Astrocyte (in vitro differentiated cells and primary cell): ENCODE results near the gene LPAR2. TPM values are rescaled to one million over a fixed set of nuclear protein-coding genes. Genes with fewer than 3 reads are reported as not detected.

Experiments used
- DNase-seq: peaks from one replicate; pipeline ENCODE4 v3.0.0-alpha.2; 2010; ENCODE audit warnings: low read depth
- FAIRE-seq: peaks from 2 replicates; lab custom pipeline; 2011; peaks lifted over from hg19 to GRCh38; lab: Jason Lieb, UNC
- H2AFZ ChIP-seq: 2 replicates; pipeline ENCODE4 v1.6.0; 2012; ENCODE audit warnings: low read depth, low read length, inconsistent platforms
- H3K27ac ChIP-seq: 2 replicates; pipeline ENCODE4 v1.5.1; 2011; ENCODE audit warnings: low read depth, low read length, inconsistent platforms
- H3K27me3 ChIP-seq: 2 replicates; pipeline ENCODE4 v1.6.0; 2011; ENCODE audit warnings: low read length, inconsistent platforms; ENCODE audit not compliant: insufficient read depth
- H3K36me3 ChIP-seq: 2 replicates; pipeline ENCODE4 v1.5.1; 2011; ENCODE audit warnings: low read length, inconsistent platforms; ENCODE audit not compliant: insufficient read depth
- H3K4me1 ChIP-seq: 2 replicates; pipeline ENCODE4 v1.5.1; 2011; ENCODE audit warnings: low read length, inconsistent platforms; ENCODE audit not compliant: insufficient read depth
- H3K4me2 ChIP-seq: 2 replicates; pipeline ENCODE4 v1.6.0; 2012; ENCODE audit warnings: low read length, inconsistent platforms
- H3K4me3 ChIP-seq: 2 replicates; pipeline ENCODE4 v1.5.1; 2011; ENCODE audit warnings: low read depth, mild to moderate bottlenecking, low read length, inconsistent platforms; ENCODE audit not compliant: insufficient read depth
- H3K79me2 ChIP-seq: 2 replicates; pipeline ENCODE4 v1.6.0; 2012; ENCODE audit warnings: mild to moderate bottlenecking, low read length, inconsistent platforms; ENCODE audit not compliant: insufficient read depth
- H3K9ac ChIP-seq: 2 replicates; pipeline ENCODE4 v1.6.0; 2012; ENCODE audit warnings: mild to moderate bottlenecking, low read length, inconsistent platforms
- H3K9me3 ChIP-seq: 2 replicates; pipeline ENCODE4 v1.5.1; 2012; ENCODE audit warnings: low read depth, mild to moderate bottlenecking, low read length, inconsistent platforms; ENCODE audit not compliant: insufficient read depth
- H4K20me1 ChIP-seq: 2 replicates; pipeline ENCODE4 v1.6.0; 2012; ENCODE audit warnings: low read length, inconsistent platforms; ENCODE audit not compliant: insufficient read depth
- H3K27ac Mint-ChIP-seq: one replicate; pipeline ENCODE4 v1.8.0; 2021; ENCODE audit warnings: mild to moderate bottlenecking, mixed read lengths; ENCODE audit not compliant: unreplicated experiment
- H3K27me3 Mint-ChIP-seq: one replicate; pipeline ENCODE4 v1.8.0; 2021; ENCODE audit warnings: low read depth, mixed read lengths; ENCODE audit not compliant: unreplicated experiment
- H3K36me3 Mint-ChIP-seq: one replicate; pipeline ENCODE4 v1.8.0; 2021; ENCODE audit warnings: low read depth, mixed read lengths; ENCODE audit not compliant: unreplicated experiment
- H3K4me1 Mint-ChIP-seq: one replicate; pipeline ENCODE4 v1.8.0; 2021; ENCODE audit warnings: low read depth, mixed read lengths; ENCODE audit not compliant: unreplicated experiment
- H3K4me3 Mint-ChIP-seq: one replicate; pipeline ENCODE4 v1.8.0; 2021; ENCODE audit warnings: mild to moderate bottlenecking, moderate library complexity, mixed read lengths; ENCODE audit not compliant: unreplicated experiment
- H3K9me3 Mint-ChIP-seq: one replicate; pipeline ENCODE4 v1.8.0; 2021; ENCODE audit warnings: mild to moderate bottlenecking, mixed read lengths; ENCODE audit not compliant: unreplicated experiment
- EZH2 ChIP-seq: IDR thresholded peaks from 2 replicates; pipeline ENCODE4 v1.6.1; 2012; ENCODE audit warnings: mild to moderate bottlenecking, low read length, inconsistent platforms; ENCODE audit not compliant: insufficient read depth
- total RNA-seq: library from RNA; stranded (reverse); gene quantifications from 2 replicates; pipeline ENCODE4 v1.2.1, GENCODE V29; 2021
- TF ChIP-seq, protein P1 (sequence below): IDR thresholded peaks from 2 replicates; pipeline ENCODE4 v1.5.1; 2011; ENCODE audit warnings: low read depth, mild to moderate bottlenecking, inconsistent platforms, low read length, moderate library complexity; ENCODE audit not compliant: insufficient read depth

LPAR2 gene
- total RNA-seq, 1 donor from 2014 or later: 20.1 TPM

DNA sequence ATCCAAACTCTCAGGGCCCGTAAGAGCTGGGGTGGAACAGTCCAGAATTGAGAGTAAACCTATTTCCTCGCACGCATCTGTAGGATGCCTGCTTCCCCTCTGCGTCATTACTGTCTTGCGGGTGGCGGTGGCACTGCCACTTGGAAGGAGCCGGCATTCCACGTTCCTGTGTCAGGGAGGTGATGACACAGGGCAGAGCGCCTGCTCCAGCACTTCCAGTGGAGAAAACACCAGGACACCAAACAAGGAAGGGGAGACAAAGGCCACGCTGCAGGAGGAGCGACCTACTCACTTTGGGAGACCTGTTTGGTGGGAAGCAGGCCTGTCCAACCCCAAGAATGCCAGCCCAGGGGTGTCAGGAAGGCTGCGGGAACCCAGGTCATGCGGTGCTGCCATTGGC is 46.6 kb downstream of the LPAR2 start:
- Histone ChIP-seq H3K9ac (no peak overlapping the region), H3K79me2 (no peaks in the 10 kb centered on the region), H3K27ac (no peak overlapping the region), H3K4me3 (no peak overlapping the region), H3K36me3 (no peaks in the 10 kb centered on the region), H4K20me1 (no peaks in the 10 kb centered on the region), H3K27me3 (no peaks in the 10 kb centered on the region), H2AFZ (no peak overlapping the region), H3K4me2 (no peak overlapping the region), H3K9me3 (no peaks in the 10 kb centered on the region), H3K4me1 (no peaks in the 10 kb centered on the region)
- Mint-ChIP-seq H3K36me3 (no peaks in the 10 kb centered on the region), H3K27ac (no peak overlapping the region), H3K9me3 (no peaks in the 10 kb centered on the region), H3K27me3 (peaks cover 9% of the 10 kb centered on the region), H3K4me1 (no peaks in the 10 kb centered on the region), H3K4me3 (no peak overlapping the region)
- FAIRE-seq (no peak), DNase-seq (no peak)
- TF ChIP-seq, protein P1, sequence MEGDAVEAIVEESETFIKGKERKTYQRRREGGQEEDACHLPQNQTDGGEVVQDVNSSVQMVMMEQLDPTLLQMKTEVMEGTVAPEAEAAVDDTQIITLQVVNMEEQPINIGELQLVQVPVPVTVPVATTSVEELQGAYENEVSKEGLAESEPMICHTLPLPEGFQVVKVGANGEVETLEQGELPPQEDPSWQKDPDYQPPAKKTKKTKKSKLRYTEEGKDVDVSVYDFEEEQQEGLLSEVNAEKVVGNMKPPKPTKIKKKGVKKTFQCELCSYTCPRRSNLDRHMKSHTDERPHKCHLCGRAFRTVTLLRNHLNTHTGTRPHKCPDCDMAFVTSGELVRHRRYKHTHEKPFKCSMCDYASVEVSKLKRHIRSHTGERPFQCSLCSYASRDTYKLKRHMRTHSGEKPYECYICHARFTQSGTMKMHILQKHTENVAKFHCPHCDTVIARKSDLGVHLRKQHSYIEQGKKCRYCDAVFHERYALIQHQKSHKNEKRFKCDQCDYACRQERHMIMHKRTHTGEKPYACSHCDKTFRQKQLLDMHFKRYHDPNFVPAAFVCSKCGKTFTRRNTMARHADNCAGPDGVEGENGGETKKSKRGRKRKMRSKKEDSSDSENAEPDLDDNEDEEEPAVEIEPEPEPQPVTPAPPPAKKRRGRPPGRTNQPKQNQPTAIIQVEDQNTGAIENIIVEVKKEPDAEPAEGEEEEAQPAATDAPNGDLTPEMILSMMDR: no peak
- no peak for TF ChIP-seq EZH2

DNA sequence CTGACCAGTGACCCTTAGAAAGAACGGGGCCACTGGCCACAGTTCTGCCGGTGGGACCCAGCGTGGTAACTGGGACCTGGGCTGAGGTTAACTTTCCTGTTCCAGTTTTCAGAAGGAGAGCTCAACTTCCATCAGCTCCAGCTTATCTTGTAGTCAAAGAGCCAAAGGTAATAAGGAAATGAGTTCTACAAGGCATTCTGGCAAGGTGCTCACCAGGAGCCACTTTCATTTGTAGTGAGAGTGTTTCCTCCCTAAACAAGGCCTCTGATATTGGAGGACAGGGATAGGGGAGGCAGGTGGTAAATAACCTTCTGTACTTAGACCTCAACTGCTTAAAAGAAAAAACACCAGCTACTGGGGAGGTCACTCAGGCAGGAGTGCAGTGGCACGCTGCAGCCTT is 47.6 kb downstream of the LPAR2 start:
- H3K36me3 Mint-ChIP-seq: no peaks in the 10 kb centered on the region
- TF ChIP-seq EZH2: no peak
- TF ChIP-seq, protein P1: no peak
- no peak overlapping the region for H2AFZ ChIP-seq
- no peaks in the 10 kb centered on the region for H3K27me3 ChIP-seq
- no peak overlapping the region for H3K27ac Mint-ChIP-seq
- no peaks in the 10 kb centered on the region for H3K36me3 ChIP-seq
- H3K27ac ChIP-seq: no peak overlapping the region
- peaks cover 11% of the 10 kb centered on the region for H3K27me3 Mint-ChIP-seq
- H3K4me1 Mint-ChIP-seq: no peaks in the 10 kb centered on the region
- H3K79me2 ChIP-seq: no peaks in the 10 kb centered on the region
- no peaks in the 10 kb centered on the region for H3K4me1 ChIP-seq
- H4K20me1 ChIP-seq: no peaks in the 10 kb centered on the region
- FAIRE-seq (no peak), DNase-seq (no peak)
- no peak overlapping the region for H3K9ac ChIP-seq
- no peak overlapping the region for H3K4me2 ChIP-seq
- H3K9me3 Mint-ChIP-seq: no peaks in the 10 kb centered on the region
- H3K9me3 ChIP-seq: no peaks in the 10 kb centered on the region
- no peak overlapping the region for H3K4me3 ChIP-seq
- no peak overlapping the region for H3K4me3 Mint-ChIP-seq

DNA sequence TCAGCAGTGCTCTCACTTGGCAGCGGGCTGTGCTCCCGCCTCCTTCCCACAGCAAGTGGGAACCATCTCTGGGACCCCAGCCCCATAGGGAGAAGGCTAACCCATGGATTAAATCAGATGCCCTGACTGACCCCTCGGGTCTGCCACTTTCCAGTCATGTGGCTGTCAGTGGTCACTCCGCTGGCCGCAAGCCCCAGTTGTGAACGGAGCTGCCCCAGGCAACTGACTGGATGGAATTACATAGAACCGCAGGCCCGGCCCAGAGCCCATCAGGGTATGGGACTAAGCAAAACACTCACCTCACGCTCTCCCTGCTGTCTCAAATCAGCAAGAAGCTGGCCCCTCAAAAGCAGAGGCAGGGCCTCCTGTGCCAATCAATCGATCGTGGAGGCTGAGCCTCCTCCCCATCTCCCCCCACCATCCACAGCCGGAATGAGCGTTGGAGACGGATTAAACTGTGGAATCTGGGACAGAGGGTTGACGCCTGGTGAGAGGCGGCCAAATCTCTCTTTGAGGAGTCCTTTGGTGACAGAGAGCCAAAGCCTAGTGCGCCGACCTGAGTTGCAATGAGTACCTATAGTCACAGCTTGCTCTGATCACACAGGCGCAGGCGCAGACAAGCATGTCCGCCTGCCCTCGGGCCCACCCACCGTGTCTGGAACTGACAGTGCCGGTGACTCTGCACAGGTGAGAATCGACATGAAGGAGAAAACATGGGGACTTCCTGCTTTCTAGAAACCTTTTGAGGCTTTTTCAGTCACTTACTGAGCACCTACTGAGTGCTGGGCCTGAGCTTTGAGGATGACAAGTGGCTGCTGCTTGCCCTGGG is 48.3 kb downstream of the LPAR2 start:
- Histone ChIP-seq H3K9me3 (no peaks in the 10 kb centered on the region), H2AFZ (no peak overlapping the region), H3K27me3 (no peaks in the 10 kb centered on the region), H3K4me3 (no peak overlapping the region), H3K4me1 (no peaks in the 10 kb centered on the region), H3K79me2 (no peaks in the 10 kb centered on the region), H3K27ac (no peak overlapping the region), H4K20me1 (no peaks in the 10 kb centered on the region), H3K4me2 (no peak overlapping the region), H3K36me3 (no peaks in the 10 kb centered on the region), H3K9ac (no peak overlapping the region)
- Mint-ChIP-seq H3K4me3 (no peak overlapping the region), H3K4me1 (no peaks in the 10 kb centered on the region), H3K9me3 (no peaks in the 10 kb centered on the region), H3K36me3 (no peaks in the 10 kb centered on the region), H3K27ac (no peak overlapping the region), H3K27me3 (peaks cover 12% of the 10 kb centered on the region)
- DNase-seq (no peak), FAIRE-seq (no peak)
- TF ChIP-seq EZH2: no peak
- TF ChIP-seq, protein P1: no peak
